ENCODE data around the gene DPP3.

DNA sequence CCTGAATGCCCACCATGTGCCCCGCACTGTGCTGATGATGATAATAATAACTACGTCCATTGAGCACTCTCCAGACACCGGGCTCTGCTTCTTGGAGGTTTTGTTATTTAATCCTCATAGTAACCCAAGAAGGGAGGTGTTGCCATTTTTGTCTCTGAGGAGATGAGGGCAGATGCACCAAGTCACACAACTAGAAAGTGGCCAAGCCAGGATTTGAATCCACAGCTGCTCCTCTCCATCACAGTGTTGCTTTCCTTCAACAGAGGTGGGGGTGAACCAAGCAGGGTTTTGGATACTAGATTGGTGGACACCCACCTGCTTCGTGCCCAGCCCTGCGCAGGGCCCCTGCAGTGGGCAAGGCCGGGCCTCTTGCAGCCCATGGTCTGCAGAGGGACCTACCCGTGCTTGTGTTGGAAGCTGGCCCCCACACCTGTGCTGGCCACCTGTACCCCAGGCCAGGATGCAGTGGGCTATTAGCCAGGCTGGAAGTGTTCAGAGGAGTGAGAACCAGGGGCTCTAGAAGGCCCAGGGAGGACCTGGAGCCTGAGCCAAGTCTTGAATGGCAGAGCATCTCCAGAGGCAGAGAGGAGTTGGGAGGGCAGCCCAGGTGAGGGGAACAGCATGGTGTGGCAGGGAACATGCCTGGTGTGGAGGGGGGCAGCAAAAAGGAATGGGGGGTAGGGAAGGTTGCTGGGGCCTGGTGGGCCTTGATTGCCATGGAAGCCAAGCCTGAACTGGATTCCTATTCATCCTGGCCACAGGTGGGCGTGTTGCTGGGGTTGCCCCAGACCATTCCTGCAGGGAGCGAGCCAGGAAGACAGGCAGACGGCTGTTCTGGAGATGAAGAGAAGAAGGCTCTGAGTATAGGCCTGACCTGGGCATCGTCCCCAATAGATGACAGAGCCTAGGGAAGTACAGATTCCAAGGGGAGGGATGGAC is 2.7 kb upstream of the DPP3 start:
- TF ChIP-seq, protein P1, sequence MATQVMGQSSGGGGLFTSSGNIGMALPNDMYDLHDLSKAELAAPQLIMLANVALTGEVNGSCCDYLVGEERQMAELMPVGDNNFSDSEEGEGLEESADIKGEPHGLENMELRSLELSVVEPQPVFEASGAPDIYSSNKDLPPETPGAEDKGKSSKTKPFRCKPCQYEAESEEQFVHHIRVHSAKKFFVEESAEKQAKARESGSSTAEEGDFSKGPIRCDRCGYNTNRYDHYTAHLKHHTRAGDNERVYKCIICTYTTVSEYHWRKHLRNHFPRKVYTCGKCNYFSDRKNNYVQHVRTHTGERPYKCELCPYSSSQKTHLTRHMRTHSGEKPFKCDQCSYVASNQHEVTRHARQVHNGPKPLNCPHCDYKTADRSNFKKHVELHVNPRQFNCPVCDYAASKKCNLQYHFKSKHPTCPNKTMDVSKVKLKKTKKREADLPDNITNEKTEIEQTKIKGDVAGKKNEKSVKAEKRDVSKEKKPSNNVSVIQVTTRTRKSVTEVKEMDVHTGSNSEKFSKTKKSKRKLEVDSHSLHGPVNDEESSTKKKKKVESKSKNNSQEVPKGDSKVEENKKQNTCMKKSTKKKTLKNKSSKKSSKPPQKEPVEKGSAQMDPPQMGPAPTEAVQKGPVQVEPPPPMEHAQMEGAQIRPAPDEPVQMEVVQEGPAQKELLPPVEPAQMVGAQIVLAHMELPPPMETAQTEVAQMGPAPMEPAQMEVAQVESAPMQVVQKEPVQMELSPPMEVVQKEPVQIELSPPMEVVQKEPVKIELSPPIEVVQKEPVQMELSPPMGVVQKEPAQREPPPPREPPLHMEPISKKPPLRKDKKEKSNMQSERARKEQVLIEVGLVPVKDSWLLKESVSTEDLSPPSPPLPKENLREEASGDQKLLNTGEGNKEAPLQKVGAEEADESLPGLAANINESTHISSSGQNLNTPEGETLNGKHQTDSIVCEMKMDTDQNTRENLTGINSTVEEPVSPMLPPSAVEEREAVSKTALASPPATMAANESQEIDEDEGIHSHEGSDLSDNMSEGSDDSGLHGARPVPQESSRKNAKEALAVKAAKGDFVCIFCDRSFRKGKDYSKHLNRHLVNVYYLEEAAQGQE (IDR thresholded peaks at IDR 0.05; ENCODE audit: insufficient read depth in 1 of 2, low read depth in 2 of 2, low read length in 1 of 2): no peak
- TF ChIP-seq POLR2AphosphoS5 (IDR thresholded peaks at IDR 0.05; ENCODE audit: low read depth, low read length): no peak
- TF ChIP-seq, protein P2, sequence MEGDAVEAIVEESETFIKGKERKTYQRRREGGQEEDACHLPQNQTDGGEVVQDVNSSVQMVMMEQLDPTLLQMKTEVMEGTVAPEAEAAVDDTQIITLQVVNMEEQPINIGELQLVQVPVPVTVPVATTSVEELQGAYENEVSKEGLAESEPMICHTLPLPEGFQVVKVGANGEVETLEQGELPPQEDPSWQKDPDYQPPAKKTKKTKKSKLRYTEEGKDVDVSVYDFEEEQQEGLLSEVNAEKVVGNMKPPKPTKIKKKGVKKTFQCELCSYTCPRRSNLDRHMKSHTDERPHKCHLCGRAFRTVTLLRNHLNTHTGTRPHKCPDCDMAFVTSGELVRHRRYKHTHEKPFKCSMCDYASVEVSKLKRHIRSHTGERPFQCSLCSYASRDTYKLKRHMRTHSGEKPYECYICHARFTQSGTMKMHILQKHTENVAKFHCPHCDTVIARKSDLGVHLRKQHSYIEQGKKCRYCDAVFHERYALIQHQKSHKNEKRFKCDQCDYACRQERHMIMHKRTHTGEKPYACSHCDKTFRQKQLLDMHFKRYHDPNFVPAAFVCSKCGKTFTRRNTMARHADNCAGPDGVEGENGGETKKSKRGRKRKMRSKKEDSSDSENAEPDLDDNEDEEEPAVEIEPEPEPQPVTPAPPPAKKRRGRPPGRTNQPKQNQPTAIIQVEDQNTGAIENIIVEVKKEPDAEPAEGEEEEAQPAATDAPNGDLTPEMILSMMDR (IDR thresholded peaks at IDR 0.05): no peak
- TF ChIP-seq SIN3A (IDR thresholded peaks at IDR 0.05; ENCODE audit: borderline replicate concordance, insufficient read depth, low read depth, low read length): no peak

Measured in Panc1 (cell line).